ENCODE data around the gene ZC3H13.

ZC3H13 gene

GRCh38 chr13:45949161-45949560 lies 103.4 kb downstream of the ZC3H13 start:
- H3K4ac ChIP-seq (ENCODE audit: low read length) = no peak overlapping the region
- H3K14ac ChIP-seq (ENCODE audit: low read length) = no peak overlapping the region
- no peak overlapping the region for H3K4me3 ChIP-seq (ENCODE audit: low read length in 2 of 2)
- no peak overlapping the region for H2BK5ac ChIP-seq (ENCODE audit: low read length)
- no peak overlapping the region for H3K23ac ChIP-seq (ENCODE audit: low read depth, low read length, poor library complexity)
- H2BK12ac ChIP-seq (ENCODE audit: low read length) = no peak overlapping the region
- no peak overlapping the region for H2BK120ac ChIP-seq (ENCODE audit: low read depth, low read length)
- no peaks in the 10 kb centered on the region for H3K79me1 ChIP-seq (ENCODE audit: low read depth, low read length)
- no peak overlapping the region for H4K91ac ChIP-seq (ENCODE audit: low read depth, low read length, poor library complexity)
- no peaks in the 10 kb centered on the region for H3K9me3 ChIP-seq (replicated peaks in 1 of 2; ENCODE audit: control insufficient read depth in 2 of 2, insufficient read depth in 1 of 2, low read depth in 1 of 2, low read length in 2 of 2)
- peaks cover 0 to 5% of the 10 kb centered on the region in 2 donors for H3K36me3 ChIP-seq (replicated peaks in 1 of 2; ENCODE audit: control insufficient read depth in 2 of 2, insufficient read depth in 2 of 2, low read length in 2 of 2)
- H3K4me2 ChIP-seq (ENCODE audit: insufficient read depth, low read length, poor library complexity, severe bottlenecking) = no peak overlapping the region
- H2BK15ac ChIP-seq (ENCODE audit: low read length) = no peak overlapping the region
- no peak overlapping the region for H2AK5ac ChIP-seq (ENCODE audit: low read depth, low read length)
- WGBS, 2 donors (ENCODE audit: extremely low coverage in 2 of 2, insufficient read length in 2 of 2, insufficient replicate concordance in 1 of 2) = no CpG with 5 or more reads among the region's 1 CpG
- H3K18ac ChIP-seq (ENCODE audit: low read length) = no peak overlapping the region
- no peak overlapping the region for H2AFZ ChIP-seq (ENCODE audit: low read length)
- H4K8ac ChIP-seq (ENCODE audit: low read depth, low read length) = no peak overlapping the region
- no peak for DNase-seq (ENCODE audit: low spot score)
- H3K27me3 ChIP-seq (ENCODE audit: control insufficient read depth in 3 of 3, insufficient read depth in 3 of 3, low read depth in 1 of 3, low read length in 3 of 3) = no peaks in the 10 kb centered on the region
- H3K27ac ChIP-seq (replicated peaks; ENCODE audit: low read length) = no peak overlapping the region
- H3K9ac ChIP-seq (ENCODE audit: low read depth, low read length, poor library complexity) = no peak overlapping the region
- H3K4me1 ChIP-seq (ENCODE audit: control insufficient read depth in 2 of 2, insufficient read depth in 1 of 2, low read depth in 1 of 2, low read length in 2 of 2) = no peaks in the 10 kb centered on the region

DNA sequence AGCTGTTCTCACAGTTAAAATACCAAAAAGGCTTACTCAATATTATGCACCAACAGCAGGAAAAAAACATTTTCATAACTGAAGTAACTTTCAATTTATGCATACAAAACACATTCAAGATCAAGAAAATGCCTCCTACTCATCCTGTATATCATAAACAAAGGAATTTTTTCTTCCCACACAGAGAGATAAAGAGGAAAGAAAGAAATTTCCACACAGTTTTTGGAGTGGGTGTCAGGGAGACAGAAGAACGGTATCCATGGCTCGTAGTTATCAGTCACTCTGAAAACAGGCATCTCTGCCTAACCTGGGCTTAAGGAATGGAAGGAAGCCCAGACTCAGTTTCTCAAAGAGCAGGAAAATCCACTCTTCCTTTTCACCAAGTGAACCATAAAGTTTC lies 108.6 kb downstream of the ZC3H13 start:
- Histone ChIP-seq H2BK5ac (ENCODE audit: low read length) (no peak overlapping the region), H3K18ac (ENCODE audit: low read length) (no peak overlapping the region), H3K4me3 (ENCODE audit: low read length in 2 of 2) (no peak overlapping the region), H2AK5ac (ENCODE audit: low read depth, low read length) (no peak overlapping the region), H2BK120ac (ENCODE audit: low read depth, low read length) (no peak overlapping the region), H3K79me1 (ENCODE audit: low read depth, low read length) (no peaks in the 10 kb centered on the region), H3K9ac (ENCODE audit: low read depth, low read length, poor library complexity) (no peak overlapping the region), H3K9me3 (replicated peaks in 1 of 2; ENCODE audit: control insufficient read depth in 2 of 2, insufficient read depth in 1 of 2, low read depth in 1 of 2, low read length in 2 of 2) (no peaks in the 10 kb centered on the region), H2AFZ (ENCODE audit: low read length) (no peak overlapping the region), H4K8ac (ENCODE audit: low read depth, low read length) (no peak overlapping the region), H2BK12ac (ENCODE audit: low read length) (no peak overlapping the region), H2BK15ac (ENCODE audit: low read length) (no peak overlapping the region), H3K4me1 (ENCODE audit: control insufficient read depth in 2 of 2, insufficient read depth in 1 of 2, low read depth in 1 of 2, low read length in 2 of 2) (no peaks in the 10 kb centered on the region), H3K23ac (ENCODE audit: low read depth, low read length, poor library complexity) (no peak overlapping the region), H3K27me3 (ENCODE audit: control insufficient read depth in 3 of 3, insufficient read depth in 3 of 3, low read depth in 1 of 3, low read length in 3 of 3) (no peaks in the 10 kb centered on the region), H3K27ac (replicated peaks; ENCODE audit: low read length) (no peak overlapping the region), H3K4ac (ENCODE audit: low read length) (no peak overlapping the region), H3K14ac (ENCODE audit: low read length) (no peak overlapping the region), H3K4me2 (ENCODE audit: insufficient read depth, low read length, poor library complexity, severe bottlenecking) (no peak overlapping the region), H4K91ac (ENCODE audit: low read depth, low read length, poor library complexity) (no peak overlapping the region), H3K36me3 (replicated peaks in 1 of 2; ENCODE audit: control insufficient read depth in 2 of 2, insufficient read depth in 2 of 2, low read length in 2 of 2) (no peaks in the 10 kb centered on the region)
- no peak for DNase-seq (ENCODE audit: low spot score)
- no CpG with 5 or more reads among the region's 2 CpGs for WGBS, 2 donors (ENCODE audit: extremely low coverage in 2 of 2, insufficient read length in 2 of 2, insufficient replicate concordance in 1 of 2)

- Histone ChIP-seq H3K27ac (replicated peaks; ENCODE audit: low read length) (no peak overlapping the region), H3K9ac (ENCODE audit: low read depth, low read length, poor library complexity) (no peak overlapping the region), H4K91ac (ENCODE audit: low read depth, low read length, poor library complexity) (no peak overlapping the region), H3K4me3 (ENCODE audit: low read length in 2 of 2) (no peak overlapping the region), H3K4me1 (ENCODE audit: control insufficient read depth in 2 of 2, insufficient read depth in 1 of 2, low read depth in 1 of 2, low read length in 2 of 2) (no peaks in the 10 kb centered on the region), H4K8ac (ENCODE audit: low read depth, low read length) (no peak overlapping the region), H2BK12ac (ENCODE audit: low read length) (no peak overlapping the region), H3K4ac (ENCODE audit: low read length) (no peak overlapping the region), H2AFZ (ENCODE audit: low read length) (no peak overlapping the region), H2AK5ac (ENCODE audit: low read depth, low read length) (no peak overlapping the region), H2BK5ac (ENCODE audit: low read length) (no peak overlapping the region), H3K27me3 (ENCODE audit: control insufficient read depth in 3 of 3, insufficient read depth in 3 of 3, low read depth in 1 of 3, low read length in 3 of 3) (no peaks in the 10 kb centered on the region), H3K14ac (ENCODE audit: low read length) (no peak overlapping the region), H3K79me1 (ENCODE audit: low read depth, low read length) (no peaks in the 10 kb centered on the region), H2BK15ac (ENCODE audit: low read length) (no peak overlapping the region), H3K36me3 (replicated peaks in 1 of 2; ENCODE audit: control insufficient read depth in 2 of 2, insufficient read depth in 2 of 2, low read length in 2 of 2) (no peaks in the 10 kb centered on the region), H3K23ac (ENCODE audit: low read depth, low read length, poor library complexity) (no peak overlapping the region), H3K18ac (ENCODE audit: low read length) (no peak overlapping the region), H2BK120ac (ENCODE audit: low read depth, low read length) (no peak overlapping the region), H3K9me3 (replicated peaks in 1 of 2; ENCODE audit: control insufficient read depth in 2 of 2, insufficient read depth in 1 of 2, low read depth in 1 of 2, low read length in 2 of 2) (peaks cover 0 to 3% of the 10 kb centered on the region in 2 donors), H3K4me2 (ENCODE audit: insufficient read depth, low read length, poor library complexity, severe bottlenecking) (no peak overlapping the region)
- no peak for DNase-seq (ENCODE audit: low spot score)
- WGBS, 2 donors (ENCODE audit: extremely low coverage in 2 of 2, insufficient read length in 2 of 2, insufficient replicate concordance in 1 of 2) = no CpG with 5 or more reads among the region's 2 CpGs
Measured at GRCh38 chr13:45943120-45943519, 109.4 kb downstream of the ZC3H13 start.

DNA sequence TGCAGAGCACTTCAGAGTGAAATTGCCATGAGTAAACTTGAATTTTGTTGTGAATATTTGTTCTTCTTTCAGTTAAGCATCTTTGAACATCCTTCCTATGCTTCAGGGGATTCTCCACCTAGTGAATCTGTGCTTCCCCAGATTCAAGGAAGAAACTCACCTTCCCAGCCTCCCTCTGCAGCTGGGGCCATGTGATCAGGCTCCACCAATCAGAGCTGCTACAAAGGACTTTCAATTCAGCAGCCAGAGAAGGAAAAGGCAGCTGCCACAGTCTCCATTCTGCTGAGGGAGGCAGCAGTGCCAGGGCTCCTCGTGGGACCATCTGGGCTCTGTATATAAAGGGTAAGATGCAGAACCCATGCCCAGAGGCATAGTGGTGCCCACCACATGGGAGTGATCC lies 111.3 kb downstream of the ZC3H13 start:
- Histone ChIP-seq H2AFZ (ENCODE audit: low read length) (peak overlapping the region; percentile 74), H3K4ac (ENCODE audit: low read length) (no peak overlapping the region), H3K36me3 (replicated peaks in 1 of 2; ENCODE audit: control insufficient read depth in 2 of 2, insufficient read depth in 2 of 2, low read length in 2 of 2) (no peaks in the 10 kb centered on the region), H3K23ac (ENCODE audit: low read depth, low read length, poor library complexity) (no peak overlapping the region), H3K4me3 (ENCODE audit: low read length in 2 of 2) (no peak overlapping the region), H3K27me3 (ENCODE audit: control insufficient read depth in 3 of 3, insufficient read depth in 3 of 3, low read depth in 1 of 3, low read length in 3 of 3) (no peaks in the 10 kb centered on the region), H3K4me2 (ENCODE audit: insufficient read depth, low read length, poor library complexity, severe bottlenecking) (no peak overlapping the region), H2BK120ac (ENCODE audit: low read depth, low read length) (no peak overlapping the region), H3K9ac (ENCODE audit: low read depth, low read length, poor library complexity) (no peak overlapping the region), H3K18ac (ENCODE audit: low read length) (no peak overlapping the region), H3K14ac (ENCODE audit: low read length) (no peak overlapping the region), H3K27ac (replicated peaks; ENCODE audit: low read length) (no peak overlapping the region), H2BK15ac (ENCODE audit: low read length) (no peak overlapping the region), H3K4me1 (ENCODE audit: control insufficient read depth in 2 of 2, insufficient read depth in 1 of 2, low read depth in 1 of 2, low read length in 2 of 2) (no peaks in the 10 kb centered on the region), H2BK5ac (ENCODE audit: low read length) (no peak overlapping the region), H2AK5ac (ENCODE audit: low read depth, low read length) (no peak overlapping the region), H3K9me3 (replicated peaks in 1 of 2; ENCODE audit: control insufficient read depth in 2 of 2, insufficient read depth in 1 of 2, low read depth in 1 of 2, low read length in 2 of 2) (peaks cover 0 to 3% of the 10 kb centered on the region in 2 donors), H3K79me1 (ENCODE audit: low read depth, low read length) (no peaks in the 10 kb centered on the region), H2BK12ac (ENCODE audit: low read length) (no peak overlapping the region), H4K91ac (ENCODE audit: low read depth, low read length, poor library complexity) (no peak overlapping the region), H4K8ac (ENCODE audit: low read depth, low read length) (no peak overlapping the region)
- WGBS, 2 donors (ENCODE audit: extremely low coverage in 2 of 2, insufficient read length in 2 of 2, insufficient replicate concordance in 1 of 2) = no CpG with 5 or more reads among the region's 1 CpG
- DNase-seq (ENCODE audit: low spot score) = no peak
